ENCODE measurements around the gene SYNPO2L. TPM values are rescaled to one million over a fixed set of nuclear protein-coding genes. Genes with fewer than 3 reads are reported as not detected.
"Not testable (repeated sequence)": the region's sequence is repeated elsewhere in the genome, so short reads cannot be mapped to it uniquely, and the experiment has no call there.

Gene SYNPO2L
- total RNA-seq, result under 1 TPM in 3 of 7 donors, not detected in 4; 0.12 to 0.61 (median 0.15) TPM
- polyA plus RNA-seq, result under 1 TPM; 0.07 to 0.35 TPM
- long read RNA-seq, donor 1, result 0 reads
- long read RNA-seq, donor 2, result 0 reads
- long read RNA-seq, donor 3, partial matches to known transcripts, result 0 of 1 reads
- long read RNA-seq, donor 3, other reads (novel, unspliced or antisense), result 1 of 1 reads

- H3K4me3 ChIP-seq, result no peak within 1 kb of the TSS
- H3K9me3 ChIP-seq, result no peaks in the 10 kb centered on the region
- no peak for TF ChIP-seq POLR2A (IDR thresholded peaks at IDR 0.05)
- no peak for TF ChIP-seq CTCF (IDR thresholded peaks at IDR 0.05)
- no peak for TF ChIP-seq EP300 (IDR thresholded peaks at IDR 0.05)
- H3K36me3 ChIP-seq, result no peaks in the 10 kb centered on the region
- no peaks in the 10 kb centered on the region for H3K27me3 ChIP-seq
- no peaks in the 10 kb centered on the region for H3K4me1 ChIP-seq (ENCODE audit: insufficient read depth)
- no peak within 1 kb of the TSS for H3K27ac ChIP-seq
- DNase-seq, result no peak
- intact Hi-C loops (cut with DNase I), result no loop called here
- 44 to 66% (median 58%) methylated on average over 5 of the region's 5 CpGs for WGBS, 3 donors
Measured at GRCh38 chr10:73655990-73656298, at the start of gene SYNPO2L. TSS of gene SYNPO2L (minus strand) at chr10:73656029. CDS start at chr10:73655922, 107 bp downstream.

GRCh38 chr10:73703924-73704323, 48.1 kb upstream of the SYNPO2L start:
- H3K4me1 ChIP-seq (ENCODE audit: insufficient read depth); intact Hi-C loops (cut with DNase I); H3K27me3 ChIP-seq: not testable (repeated sequence)

GRCh38 chr10:73698819-73699218, 43.0 kb upstream of the SYNPO2L start:
- DNase-seq, result not testable (repeated sequence)

More at GRCh38 chr10:73703924-73704323, 48.1 kb upstream of the SYNPO2L start:
- H3K27ac ChIP-seq, DNase-seq, H3K9me3 ChIP-seq, H3K36me3 ChIP-seq, H3K4me3 ChIP-seq: not testable (repeated sequence)

GRCh38 chr10:73697675-73698159, 41.9 kb upstream of the SYNPO2L start, which contains the start of gene AGAP5:
TSS of gene AGAP5 (minus strand) at chr10:73698109. CDS start at chr10:73697755, 354 bp downstream.
- 89 to 93% (median 91%) methylated on average over 14 to 16 of the region's 16 CpGs for WGBS, 3 donors
- H3K4me3 ChIP-seq; intact Hi-C loops (cut with DNase I); H3K27me3 ChIP-seq; H3K4me1 ChIP-seq (ENCODE audit: insufficient read depth); DNase-seq; H3K27ac ChIP-seq; H3K36me3 ChIP-seq; H3K9me3 ChIP-seq: not testable (repeated sequence)

More at GRCh38 chr10:73698819-73699218, 43.0 kb upstream of the SYNPO2L start:
- H3K4me1 ChIP-seq (ENCODE audit: insufficient read depth); H3K4me3 ChIP-seq; H3K9me3 ChIP-seq; H3K27me3 ChIP-seq; H3K27ac ChIP-seq; H3K36me3 ChIP-seq; intact Hi-C loops (cut with DNase I): not testable (repeated sequence)
- 96 to 98% (median 97%) methylated on average over 2 of the region's 2 CpGs for WGBS, 3 donors

GRCh38 chr10:73695302-73695701, 39.5 kb upstream of the SYNPO2L start:
- H3K27ac ChIP-seq; intact Hi-C loops (cut with DNase I); H3K9me3 ChIP-seq; H3K27me3 ChIP-seq; H3K36me3 ChIP-seq; H3K4me3 ChIP-seq; DNase-seq; H3K4me1 ChIP-seq (ENCODE audit: insufficient read depth): not testable (repeated sequence)

GRCh38 chr10:73690755-73691154, 34.9 kb upstream of the SYNPO2L start:
- not testable (repeated sequence) for H3K36me3 ChIP-seq

GRCh38 chr10:73689596-73689995, 33.8 kb upstream of the SYNPO2L start:
- H3K36me3 ChIP-seq; H3K4me3 ChIP-seq; H3K27ac ChIP-seq; H3K9me3 ChIP-seq; H3K4me1 ChIP-seq (ENCODE audit: insufficient read depth); intact Hi-C loops (cut with DNase I); H3K27me3 ChIP-seq; DNase-seq: not testable (repeated sequence)
- 89 to 97% (median 96%) methylated on average over 3 to 24 of the region's 28 CpGs for WGBS, 3 donors

More at GRCh38 chr10:73690755-73691154, 34.9 kb upstream of the SYNPO2L start:
- DNase-seq; intact Hi-C loops (cut with DNase I); H3K4me3 ChIP-seq; H3K4me1 ChIP-seq (ENCODE audit: insufficient read depth); H3K9me3 ChIP-seq; H3K27me3 ChIP-seq; H3K27ac ChIP-seq: not testable (repeated sequence)
- WGBS, 3 donors, result 93 to 96% (median 94%) methylated on average over 6 of the region's 6 CpGs

- H3K36me3 ChIP-seq; H3K27ac ChIP-seq; H3K9me3 ChIP-seq; H3K4me1 ChIP-seq (ENCODE audit: insufficient read depth); H3K4me3 ChIP-seq; H3K27me3 ChIP-seq; intact Hi-C loops (cut with DNase I); DNase-seq: not testable (repeated sequence)
- 78 to 88% (median 85%) methylated on average over 1 of the region's 1 CpG for WGBS, 3 donors
Measured at GRCh38 chr10:73687641-73688040, 31.8 kb upstream of the SYNPO2L start.

- H3K27me3 ChIP-seq; H3K4me3 ChIP-seq; H3K4me1 ChIP-seq (ENCODE audit: insufficient read depth); H3K36me3 ChIP-seq; intact Hi-C loops (cut with DNase I); DNase-seq; H3K27ac ChIP-seq; H3K9me3 ChIP-seq: not testable (repeated sequence)
- 88 to 96% methylated on average over 5 to 12 of the region's 20 CpGs; no CpG with 5 or more reads in 1 of the 3 donors for WGBS, 3 donors
Measured at GRCh38 chr10:73674546-73674945, 18.7 kb upstream of the SYNPO2L start.

- H3K27ac ChIP-seq; H3K36me3 ChIP-seq; H3K27me3 ChIP-seq; DNase-seq; intact Hi-C loops (cut with DNase I); H3K9me3 ChIP-seq; H3K4me1 ChIP-seq (ENCODE audit: insufficient read depth); H3K4me3 ChIP-seq: not testable (repeated sequence)
- WGBS, 3 donors, result 85 to 94% (median 94%) methylated on average over 3 to 4 of the region's 4 CpGs
Measured at GRCh38 chr10:73668378-73668777, 12.5 kb upstream of the SYNPO2L start.

GRCh38 chr10:73666153-73666809, 10.5 kb upstream of the SYNPO2L start:
- 28 to 35% (median 33%) methylated on average over 4 to 5 of the region's 5 CpGs for WGBS, 3 donors

More at GRCh38 chr10:73666153-73666809, 10.5 kb upstream of the SYNPO2L start:
- intact Hi-C loops (cut with DNase I); DNase-seq; H3K9me3 ChIP-seq; H3K36me3 ChIP-seq; H3K27ac ChIP-seq; H3K4me1 ChIP-seq (ENCODE audit: insufficient read depth); H3K27me3 ChIP-seq; H3K4me3 ChIP-seq: not testable (repeated sequence)

Measured in ovary (tissue), 10 donors.